Smooth muscle cell (in vitro differentiated cells): ENCODE measurements around the gene CLDN9. TPM values are rescaled to one million over a fixed set of nuclear protein-coding genes. Genes with fewer than 3 reads are reported as not detected.

Experiments used
- DNase-seq: peaks from one replicate; lab custom pipeline; 2025; ENCODE audit not compliant: unreplicated experiment; lab: John Stamatoyannopoulos, UW
- H2AFZ ChIP-seq: fragments of 200-600 bp; sonication (generic); 2 replicates; pipeline ENCODE4 v1.6.0; 2016; ENCODE audit warnings: antibody characterized with exemption, low read depth, mild to moderate bottlenecking
- H3F3A ChIP-seq: fragments of 200-600 bp; sonication (generic); 2 replicates; pipeline ENCODE4 v1.6.0; 2017; ENCODE audit warnings: antibody characterized with exemption, low read depth
- H3K27ac ChIP-seq: fragments of 200-600 bp; sonication (generic); 2 replicates; pipeline ENCODE4 v1.5.1; 2016; ENCODE audit warnings: low read depth, mild to moderate bottlenecking
- H3K27me3 ChIP-seq: fragments of 200-600 bp; sonication (generic); 2 replicates; pipeline ENCODE4 v1.6.1; 2016; ENCODE audit warnings: low read depth, mild to moderate bottlenecking
- H3K36me3 ChIP-seq: fragments of 200-600 bp; sonication (generic); 2 replicates; pipeline ENCODE4 v1.5.1; 2016; ENCODE audit warnings: low read depth
- H3K4me1 ChIP-seq: fragments of 200-600 bp; sonication (generic); 2 replicates; pipeline ENCODE4 v1.5.1; 2016; ENCODE audit warnings: low read depth
- H3K4me2 ChIP-seq: fragments of 200-600 bp; sonication (generic); 2 replicates; pipeline ENCODE4 v1.6.0; 2016; ENCODE audit warnings: mild to moderate bottlenecking
- H3K4me3 ChIP-seq: fragments of 200-600 bp; sonication (generic); 2 replicates; pipeline ENCODE4 v1.5.1; 2016; ENCODE audit warnings: mild to moderate bottlenecking
- H3K79me2 ChIP-seq: fragments of 200-600 bp; sonication (generic); 2 replicates; pipeline ENCODE4 v1.6.0; 2016; ENCODE audit warnings: low read depth, mild to moderate bottlenecking
- H3K9ac ChIP-seq: fragments of 200-600 bp; sonication (generic); 2 replicates; pipeline ENCODE4 v1.6.0; 2016; ENCODE audit warnings: low read depth
- H3K9me3 ChIP-seq: fragments of 200-600 bp; sonication (generic); replicated peaks from 2 replicates; pipeline ENCODE4 v1.5.1; 2016; ENCODE audit warnings: low read depth
- H4K20me1 ChIP-seq: fragments of 200-600 bp; sonication (generic); 2 replicates; pipeline ENCODE4 v1.6.0; 2016; ENCODE audit warnings: low read depth
- CTCF ChIP-seq: fragments of 200-600 bp; sonication (generic); IDR thresholded peaks from 2 replicates; pipeline ENCODE4 v1.5.1; 2017; ENCODE audit warnings: borderline replicate concordance, mild to moderate bottlenecking, antibody characterized with exemption; ENCODE audit not compliant: insufficient read depth, poor library complexity, severe bottlenecking
- WGBS: methylation state at CpG from one replicate; pipeline ENCODE4 v1.1.7; 2016; ENCODE audit warnings: low lambda C conversion rate; 5-methylcytosine and 5-hydroxymethylcytosine counted together
- polyA plus RNA-seq: library from polyadenylated mRNA; unstranded; fragments of >200 nt; fragmentation: Nextera tagmentation; extraction: Ambion mirVana; gene quantifications from 2 replicates; pipeline ENCODE4 v1.2.1, GENCODE V29; 2016
- total RNA-seq: library from RNA; depleted of rRNA; stranded (reverse); fragments of >200 nt; gene quantifications from 2 replicates; pipeline ENCODE4 v1.2.3, GENCODE V29; 2014

Gene CLDN9
- total and polyA plus RNA-seq, 2 experiments from 2014 or later, result 0.81 to 1.8 TPM

- H3K27ac ChIP-seq, result peak within 1 kb of the TSS; percentile 100
- peaks cover 17% of the 10 kb centered on the region for H3K4me1 ChIP-seq
- no peaks in the 10 kb centered on the region for H3K9me3 ChIP-seq
- H3K4me3 ChIP-seq, result peak within 1 kb of the TSS; percentile 86
- H3K9ac ChIP-seq, result peak within 1 kb of the TSS; percentile 99
- no peak within 1 kb of the TSS for H2AFZ ChIP-seq
- H3K79me2 ChIP-seq, result no peaks in the 10 kb centered on the region
- peaks cover 61% of the 10 kb centered on the region for H4K20me1 ChIP-seq
- peak within 1 kb of the TSS; percentile 93 for H3K4me2 ChIP-seq
- H3K27me3 ChIP-seq, result no peaks in the 10 kb centered on the region
- H3F3A ChIP-seq, result no peaks in the 10 kb centered on the region
- H3K36me3 ChIP-seq, result no peaks in the 10 kb centered on the region
- DNase-seq, result peak; percentile 89
- no peak for TF ChIP-seq CTCF
- WGBS, result 2% methylated on average over 65 of the region's 69 CpGs
Measured at GRCh38 chr16:3023669-3024478, 11.2 kb downstream of the CLDN9 start, which contains the start of the genes HCFC1R1 and THOC6. Gene HCFC1R1, minus strand, starts transcription at chr16:3023942. Its CDS starts 1 bp downstream, at chr16:3023941. Gene THOC6, plus strand, starts transcription at chr16:3024035. Its CDS starts 292 bp downstream, at chr16:3024327.

- Histone ChIP-seq H3K36me3 (no peaks in the 10 kb centered on the region), H3K79me2 (no peaks in the 10 kb centered on the region), H3K4me2 (no peak overlapping the region), H2AFZ (no peak overlapping the region), H3K27ac (no peak overlapping the region), H3F3A (no peaks in the 10 kb centered on the region), H3K27me3 (no peaks in the 10 kb centered on the region), H3K4me1 (peaks cover 17% of the 10 kb centered on the region), H3K9ac (no peak overlapping the region), H3K4me3 (no peak overlapping the region), H4K20me1 (peaks cover 75% of the 10 kb centered on the region), H3K9me3 (no peaks in the 10 kb centered on the region)
- no peak for DNase-seq
- no peak for TF ChIP-seq CTCF
- WGBS, result 97% methylated on average over 18 of the region's 18 CpGs
Measured at GRCh38 chr16:3025032-3026002, 12.6 kb downstream of the CLDN9 start.

- Histone ChIP-seq H3K27me3 (peaks cover 2% of the 10 kb centered on the region), H3K36me3 (no peaks in the 10 kb centered on the region), H3K4me2 (no peak overlapping the region), H3F3A (no peaks in the 10 kb centered on the region), H4K20me1 (peaks cover 76% of the 10 kb centered on the region), H3K79me2 (no peaks in the 10 kb centered on the region), H3K4me1 (peaks cover 17% of the 10 kb centered on the region), H2AFZ (no peak overlapping the region), H3K4me3 (no peak overlapping the region), H3K9ac (no peak overlapping the region), H3K9me3 (no peaks in the 10 kb centered on the region), H3K27ac (no peak overlapping the region)
- WGBS, result 93% methylated on average over 8 of the region's 8 CpGs
- no peak for DNase-seq
- TF ChIP-seq CTCF, result no peak
Measured at GRCh38 chr16:3026003-3026378, 13.3 kb downstream of the CLDN9 start.
